NT2/D1 (cell line): Measurements from ENCODE around the gene GJD3.

Experiments used
- SUZ12 ChIP-seq: IDR thresholded peaks from 2 replicates; pipeline ENCODE4 v1.6.1; 2011; ENCODE audit not compliant: insufficient read length, insufficient read depth; ENCODE audit errors: extremely low read depth
- YY1 ChIP-seq: IDR thresholded peaks from 2 replicates; pipeline ENCODE4 v1.6.1; 2011; ENCODE audit not compliant: insufficient read length, insufficient read depth
- ZNF274 ChIP-seq: IDR thresholded peaks from 2 replicates; pipeline ENCODE4 v1.6.1; 2011; ENCODE audit warnings: mild to moderate bottlenecking, low read depth, low read length

GRCh38 chr17:40382251-40382650, 17.7 kb upstream of the GJD3 start:
- TF ChIP-seq ZNF274 (no peak), YY1 (no peak), SUZ12 (no peak)
